ENCODE results near the gene ROBO1.

ROBO1 gene

GRCh38 chr3:78994174-78995027 is 773.4 kb downstream of the ROBO1 start:
- TF ChIP-seq ZFX (IDR thresholded peaks at IDR 0.05; ENCODE audit: borderline replicate concordance) (no peak), CTCF (IDR thresholded peaks at IDR 0.05) (no peak)
- H3K27ac ChIP-seq = no peak overlapping the region

GRCh38 chr3:78993375-78993774 is 774.4 kb downstream of the ROBO1 start:
- no peak overlapping the region for H3K27ac ChIP-seq
- TF ChIP-seq ZFX (IDR thresholded peaks at IDR 0.05; ENCODE audit: borderline replicate concordance) (no peak), CTCF (IDR thresholded peaks at IDR 0.05) (no peak)

DNA sequence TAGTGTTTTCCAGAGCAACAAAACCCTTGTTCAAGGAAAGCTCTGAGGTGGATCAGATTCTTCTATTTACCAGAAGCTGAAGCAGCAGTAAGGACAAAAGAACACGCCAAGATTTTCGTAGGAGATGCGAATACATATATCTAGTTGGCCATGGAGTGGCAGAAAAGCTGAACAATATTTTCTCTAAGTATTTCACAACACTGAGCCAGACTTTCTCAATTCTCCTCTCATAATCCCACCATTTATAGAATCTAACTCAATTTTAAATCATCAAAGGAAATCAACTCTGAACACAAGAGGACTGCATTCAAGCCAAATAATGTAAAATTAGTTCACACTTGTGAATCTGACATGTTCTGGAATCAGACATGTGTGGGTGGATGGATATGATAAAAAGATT is 775.0 kb downstream of the ROBO1 start:
- no peak overlapping the region for H3K27ac ChIP-seq
- TF ChIP-seq ZFX (IDR thresholded peaks at IDR 0.05; ENCODE audit: borderline replicate concordance) = no peak
- TF ChIP-seq CTCF (IDR thresholded peaks at IDR 0.05) = no peak

DNA sequence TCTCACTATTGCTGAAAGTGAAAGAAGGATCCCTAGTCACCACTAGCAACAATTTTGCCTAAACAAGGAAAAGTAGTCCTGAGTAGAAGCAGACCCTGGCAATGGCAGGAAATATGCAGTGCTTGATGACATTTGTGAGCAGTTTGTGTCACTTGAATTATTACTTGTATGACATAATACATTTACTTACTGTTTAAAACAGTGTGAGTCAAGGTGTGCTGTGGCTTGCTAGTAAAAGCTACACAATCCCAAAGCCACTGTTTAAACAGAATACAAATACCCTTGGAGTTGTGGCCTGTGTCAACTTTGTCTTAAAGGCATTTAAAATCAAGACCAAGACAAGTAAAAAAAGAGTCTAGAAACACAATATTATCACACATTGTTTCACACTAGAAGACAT is 775.4 kb downstream of the ROBO1 start:
- H3K27ac ChIP-seq = no peak overlapping the region
- no peak for TF ChIP-seq ZFX (IDR thresholded peaks at IDR 0.05; ENCODE audit: borderline replicate concordance)
- TF ChIP-seq CTCF (IDR thresholded peaks at IDR 0.05) = no peak

DNA sequence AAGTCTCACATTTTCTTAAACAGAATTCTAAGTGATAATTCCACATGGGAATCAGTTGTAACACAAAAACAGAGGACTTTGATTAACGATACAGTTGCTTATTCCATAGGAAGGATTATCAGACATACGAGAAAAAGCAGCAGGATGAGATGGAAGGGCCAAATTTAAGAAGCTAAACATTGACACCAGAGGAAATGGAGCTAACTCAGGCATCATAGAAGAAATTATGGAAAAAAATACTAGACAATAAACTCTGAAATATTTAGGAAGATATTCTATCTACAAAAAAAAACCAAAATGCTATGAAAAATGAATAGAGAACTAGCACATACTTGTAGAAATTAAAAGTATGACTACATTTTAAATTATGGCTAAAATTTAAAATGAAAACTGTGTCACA is 776.1 kb downstream of the ROBO1 start:
- TF ChIP-seq ZFX (IDR thresholded peaks at IDR 0.05; ENCODE audit: borderline replicate concordance) = no peak

GRCh38 chr3:78990156-78990555 is 777.6 kb downstream of the ROBO1 start:
- TF ChIP-seq CTCF (IDR thresholded peaks at IDR 0.05) = no peak
- no peak for TF ChIP-seq ZFX (IDR thresholded peaks at IDR 0.05; ENCODE audit: borderline replicate concordance)
- H3K27ac ChIP-seq = no peak overlapping the region

More for the DNA sequence above, 776.1 kb downstream of the ROBO1 start:
- no peak overlapping the region for H3K27ac ChIP-seq

DNA sequence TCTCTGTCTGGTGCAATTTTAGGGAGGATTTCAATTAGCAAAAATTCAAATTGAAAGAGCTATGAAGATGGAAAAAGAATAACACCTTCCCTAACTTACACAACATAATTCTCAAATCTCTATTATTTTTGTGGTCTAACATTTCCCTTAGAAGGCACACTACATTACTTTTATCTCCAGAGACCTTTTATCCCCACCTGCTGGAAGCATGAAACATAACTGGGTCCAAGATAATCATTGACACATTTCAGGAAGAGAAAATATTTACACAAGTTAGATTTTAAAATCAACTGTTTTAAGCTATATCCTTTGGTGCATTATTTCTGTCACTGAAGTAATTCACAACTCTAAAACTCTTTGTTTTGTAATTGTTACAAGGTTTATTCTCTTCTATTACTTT is 779.5 kb downstream of the ROBO1 start:
- H3K27ac ChIP-seq = no peak overlapping the region
- TF ChIP-seq ZFX (IDR thresholded peaks at IDR 0.05; ENCODE audit: borderline replicate concordance) (no peak), CTCF (IDR thresholded peaks at IDR 0.05) (peak; percentile 70)
